HFF-Myc (cell line): ENCODE measurements around the gene IL36B.

Source experiments
- DNase-seq: peaks from one replicate; pipeline ENCODE4 v3.0.0-alpha.2; 2011; ENCODE audit warnings: low read depth; ENCODE audit errors: extremely low read depth
- H3K4me3 ChIP-seq: replicated peaks from 2 replicates; pipeline ENCODE4 v1.5.1; 2011; ENCODE audit warnings: low read depth, mild to moderate bottlenecking, control low read depth, low read length
- TF ChIP-seq, protein P1 (sequence below): IDR thresholded peaks from 2 replicates; pipeline ENCODE4 v1.5.1; 2012; ENCODE audit warnings: mild to moderate bottlenecking, low read depth, low read length, control low read depth; ENCODE audit errors: missing control alignments

The IL36B gene

DNA sequence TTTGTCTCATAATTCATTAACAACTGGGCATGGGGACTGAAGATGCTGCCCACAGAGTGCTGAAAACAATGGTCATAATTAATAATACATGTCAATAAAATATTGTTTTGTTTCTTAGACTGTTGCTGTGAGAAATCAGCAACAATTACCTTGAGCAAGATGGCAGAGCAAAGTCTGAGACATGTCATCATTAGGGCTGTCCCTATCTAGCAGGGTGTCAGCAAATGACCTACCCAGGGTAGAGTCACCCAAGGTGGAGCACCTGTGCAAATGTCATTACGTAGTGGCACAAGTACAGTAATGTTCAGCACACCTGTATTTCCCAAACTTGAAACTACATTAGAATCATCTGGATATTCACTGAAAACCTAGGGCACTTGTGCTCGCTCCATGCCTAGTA, 58.0 kb downstream of the IL36B start:
- DNase-seq: no peak
- H3K4me3 ChIP-seq: no peak overlapping the region
- TF ChIP-seq, protein P1, sequence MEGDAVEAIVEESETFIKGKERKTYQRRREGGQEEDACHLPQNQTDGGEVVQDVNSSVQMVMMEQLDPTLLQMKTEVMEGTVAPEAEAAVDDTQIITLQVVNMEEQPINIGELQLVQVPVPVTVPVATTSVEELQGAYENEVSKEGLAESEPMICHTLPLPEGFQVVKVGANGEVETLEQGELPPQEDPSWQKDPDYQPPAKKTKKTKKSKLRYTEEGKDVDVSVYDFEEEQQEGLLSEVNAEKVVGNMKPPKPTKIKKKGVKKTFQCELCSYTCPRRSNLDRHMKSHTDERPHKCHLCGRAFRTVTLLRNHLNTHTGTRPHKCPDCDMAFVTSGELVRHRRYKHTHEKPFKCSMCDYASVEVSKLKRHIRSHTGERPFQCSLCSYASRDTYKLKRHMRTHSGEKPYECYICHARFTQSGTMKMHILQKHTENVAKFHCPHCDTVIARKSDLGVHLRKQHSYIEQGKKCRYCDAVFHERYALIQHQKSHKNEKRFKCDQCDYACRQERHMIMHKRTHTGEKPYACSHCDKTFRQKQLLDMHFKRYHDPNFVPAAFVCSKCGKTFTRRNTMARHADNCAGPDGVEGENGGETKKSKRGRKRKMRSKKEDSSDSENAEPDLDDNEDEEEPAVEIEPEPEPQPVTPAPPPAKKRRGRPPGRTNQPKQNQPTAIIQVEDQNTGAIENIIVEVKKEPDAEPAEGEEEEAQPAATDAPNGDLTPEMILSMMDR: no peak

- TF ChIP-seq, protein P1: no peak
- no peak for DNase-seq
- H3K4me3 ChIP-seq: no peak overlapping the region
Observed at GRCh38 chr2:112993831-112994230, 58.8 kb downstream of the IL36B start.

GRCh38 chr2:112989611-112990010, 63.1 kb downstream of the IL36B start:
- TF ChIP-seq, protein P1: no peak
- no peak for DNase-seq
- H3K4me3 ChIP-seq: no peak overlapping the region

DNA sequence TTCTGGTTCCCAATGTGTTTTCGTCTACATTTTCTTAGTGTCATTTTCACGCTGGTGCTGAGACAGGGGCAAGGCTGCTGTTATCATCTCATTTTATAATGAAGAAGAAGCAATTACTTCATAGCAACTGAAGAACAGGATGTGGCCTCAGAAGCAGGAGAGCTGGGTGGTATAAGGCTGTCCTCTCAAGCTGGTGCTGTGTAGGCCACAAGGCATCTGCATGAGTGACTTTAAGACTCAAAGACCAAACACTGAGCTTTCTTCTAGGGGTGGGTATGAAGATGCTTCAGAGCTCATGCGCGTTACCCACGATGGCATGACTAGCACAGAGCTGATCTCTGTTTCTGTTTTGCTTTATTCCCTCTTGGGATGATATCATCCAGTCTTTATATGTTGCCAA, 67.6 kb downstream of the IL36B start:
- no peak for DNase-seq

DNA sequence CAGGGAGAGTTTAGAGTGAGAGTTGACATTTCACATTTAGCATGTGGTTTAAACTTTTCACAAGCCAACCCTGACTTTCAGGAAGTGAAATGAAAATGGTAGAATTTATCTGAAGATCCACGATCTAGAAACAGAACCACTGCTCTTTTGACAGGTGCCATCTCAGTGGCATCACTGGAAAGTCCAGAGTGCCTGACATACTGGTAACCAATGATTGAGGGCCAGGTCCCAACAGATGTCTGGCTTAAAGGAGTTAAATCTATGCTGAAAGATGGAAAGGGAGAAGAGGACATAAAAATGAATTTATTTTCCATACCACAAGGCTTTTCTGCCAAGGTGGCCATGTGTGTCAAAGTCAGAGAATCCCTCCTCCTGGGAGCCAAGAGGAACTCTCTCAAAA, 72.1 kb downstream of the IL36B start:
- no peak overlapping the region for H3K4me3 ChIP-seq
- TF ChIP-seq, protein P1: no peak
- no peak for DNase-seq

More for the DNA sequence above, 67.6 kb downstream of the IL36B start:
- TF ChIP-seq, protein P1: no peak
- no peak overlapping the region for H3K4me3 ChIP-seq

GRCh38 chr2:112979731-112980130, 72.9 kb downstream of the IL36B start:
- DNase-seq: no peak
- TF ChIP-seq, protein P1: no peak
- no peak overlapping the region for H3K4me3 ChIP-seq

DNA sequence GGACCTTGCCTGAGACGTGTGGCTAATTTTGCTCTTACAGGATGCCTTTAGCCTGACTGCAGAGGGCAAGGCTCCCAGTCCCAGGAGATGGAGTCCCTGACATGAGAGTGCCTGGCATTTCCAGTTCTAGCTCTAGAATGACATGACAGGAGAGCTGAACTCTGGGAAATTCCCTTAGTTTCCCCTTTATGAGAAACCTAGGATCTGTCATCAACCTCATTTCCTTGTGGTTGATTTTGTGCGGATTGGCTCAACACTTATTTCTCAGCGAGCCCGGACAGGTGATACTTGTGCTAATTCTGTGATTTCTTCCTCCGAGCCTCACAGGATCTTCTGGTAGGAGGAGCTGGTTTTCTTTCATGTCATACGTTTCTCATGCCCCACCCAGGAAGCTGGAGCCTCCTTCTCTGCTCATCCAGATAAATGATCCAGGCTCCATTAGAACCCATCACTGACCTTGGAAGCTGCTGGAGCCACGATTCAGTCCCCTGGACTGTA, 75.1 kb downstream of the IL36B start, which contains the start of gene IL36G:
IL36G (plus strand) TSS at position 448 of the 498 bp plus-strand sequence. CDS start 633 bp downstream, outside the sequence.
- TF ChIP-seq, protein P1: no peak

More for the DNA sequence above, 75.1 kb downstream of the IL36B start, which contains the start of gene IL36G:
- H3K4me3 ChIP-seq: no peak within 1 kb of the TSS
- DNase-seq: no peak
